HG03520 (cell line): Measurements from ENCODE around the gene SPI1.

Experiments used
- ATAC-seq: cut with Tn5 transposase; IDR thresholded peaks from one replicate; pipeline ENCODE4 v1.9.1; 2021; ENCODE audit warnings: mild to moderate bottlenecking, moderate library complexity; ENCODE audit not compliant: unreplicated experiment

The SPI1 gene

GRCh38 chr11:47407746-47408590, 29.6 kb upstream of the SPI1 start, which contains the start of gene SLC39A13:
SLC39A13 (plus strand) TSS chr11:47408590; CDS start chr11:47410095, 1,505 bp downstream.
- ATAC-seq, result peak; percentile 80

GRCh38 chr11:47406896-47407745, 28.8 kb upstream of the SPI1 start:
- ATAC-seq, result no peak

GRCh38 chr11:47403571-47403970, 25.2 kb upstream of the SPI1 start:
- ATAC-seq, result no peak

- no peak for ATAC-seq
Observed at GRCh38 chr11:47403135-47403534, 24.8 kb upstream of the SPI1 start.

GRCh38 chr11:47400768-47401279, 22.5 kb upstream of the SPI1 start:
- peak; percentile 59 for ATAC-seq

GRCh38 chr11:47399860-47400767, 21.8 kb upstream of the SPI1 start:
- peak; percentile 32 for ATAC-seq

GRCh38 chr11:47398551-47398950, 20.2 kb upstream of the SPI1 start:
- no peak for ATAC-seq

GRCh38 chr11:47398011-47398410, 19.7 kb upstream of the SPI1 start:
- no peak for ATAC-seq

- ATAC-seq, result no peak
Observed at GRCh38 chr11:47396049-47396320, 17.6 kb upstream of the SPI1 start.

GRCh38 chr11:47395223-47396048, 17.1 kb upstream of the SPI1 start:
- no peak for ATAC-seq

GRCh38 chr11:47394322-47395222, 16.2 kb upstream of the SPI1 start:
- no peak for ATAC-seq

GRCh38 chr11:47394050-47394321, 15.6 kb upstream of the SPI1 start:
- ATAC-seq, result no peak

GRCh38 chr11:47393163-47394049, 15.1 kb upstream of the SPI1 start:
- ATAC-seq, result no peak

- no peak for ATAC-seq
Observed at GRCh38 chr11:47392546-47393162, 14.3 kb upstream of the SPI1 start.

GRCh38 chr11:47391711-47392432, 13.5 kb upstream of the SPI1 start:
- no peak for ATAC-seq

- ATAC-seq, result peak; percentile 47
Observed at GRCh38 chr11:47391077-47391583, 12.8 kb upstream of the SPI1 start.

GRCh38 chr11:47390422-47390760, 12.0 kb upstream of the SPI1 start:
- ATAC-seq, result no peak
